ENCODE data around the gene AKAP7. TPM values are rescaled to one million over a fixed set of nuclear protein-coding genes. Genes with fewer than 3 reads are reported as not detected.
A peak's percentile ranks its signal among the peaks of the same experiment; 100 is the strongest.

Gene AKAP7
- total and polyA plus RNA-seq, 12 donors, result 1.8 to 15.4 (median 8.7) TPM

DNA sequence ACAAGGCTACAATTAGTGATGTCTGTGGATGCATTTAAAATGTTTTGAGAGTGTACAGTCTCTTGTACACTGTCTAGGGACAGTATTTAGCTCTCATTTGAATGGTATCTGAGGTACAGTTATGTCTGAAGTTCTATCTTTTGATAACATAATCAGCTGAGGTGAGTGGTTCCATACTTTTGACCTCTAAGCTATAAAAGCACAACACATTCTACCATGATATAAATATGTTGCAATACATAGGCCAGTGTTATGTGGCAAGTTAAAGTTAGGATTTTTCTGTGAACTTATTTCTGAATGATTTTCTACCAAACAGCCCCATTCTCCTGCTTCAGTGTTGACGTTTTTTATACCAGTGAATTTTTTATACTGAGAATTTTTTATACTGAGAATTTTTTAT lies 77.6 kb downstream of the AKAP7 start:
- H3K4me3 ChIP-seq, result no peak overlapping the region
- ATAC-seq (no peak), DNase-seq (no peak)
- H3K27ac ChIP-seq, result no peak overlapping the region
- 62 to 68% methylated on average over 1 of the region's 1 CpG for WGBS, 2 donors
- no peak for TF ChIP-seq CTCF (IDR thresholded peaks at IDR 0.05)
- no peaks in the 10 kb centered on the region for H3K27me3 ChIP-seq
- no peaks in the 10 kb centered on the region for H3K36me3 ChIP-seq
- no peaks in the 10 kb centered on the region for H3K9me3 ChIP-seq
- peaks cover 0 to 47% (median 26%) of the 10 kb centered on the region in 9 donors for H3K4me1 ChIP-seq
- intact Hi-C loops (cut with DNase I), result no loop called here

GRCh38 chr6:131213501-131213990 lies 78.3 kb downstream of the AKAP7 start:
- no peak for TF ChIP-seq CTCF (IDR thresholded peaks at IDR 0.05)
- H3K4me1 ChIP-seq, result peaks cover 0 to 47% (median 26%) of the 10 kb centered on the region in 9 donors
- H3K27ac ChIP-seq, result peak overlapping the region in 5 of 10 donors; percentile 5 to 46 (median 35)
- H3K36me3 ChIP-seq, result no peaks in the 10 kb centered on the region
- DNase-seq, result no peak
- ATAC-seq, result peak in 5 of 8 donors; percentile 47 to 77 (median 56)
- intact Hi-C loops (cut with DNase I), result no loop called here
- H3K27me3 ChIP-seq, result no peaks in the 10 kb centered on the region
- 47 to 62% methylated on average over 3 of the region's 3 CpGs for WGBS, 2 donors
- H3K4me3 ChIP-seq, result no peak overlapping the region
- no peaks in the 10 kb centered on the region for H3K9me3 ChIP-seq

- H3K4me3 ChIP-seq, result no peak overlapping the region
- DNase-seq (no peak), ATAC-seq (peak in 6 of 8 donors; percentile 23 to 78 (median 61))
- WGBS, 2 donors, result 76 to 82% methylated on average over 5 of the region's 5 CpGs
- peak overlapping the region in 4 of 10 donors; percentile 26 to 55 (median 42) for H3K27ac ChIP-seq
- H3K9me3 ChIP-seq, result no peaks in the 10 kb centered on the region
- no peaks in the 10 kb centered on the region for H3K27me3 ChIP-seq
- peaks cover 0 to under 1% (median 0%) of the 10 kb centered on the region in 9 donors for H3K36me3 ChIP-seq
- no peak for TF ChIP-seq CTCF (IDR thresholded peaks at IDR 0.05)
- peaks cover 0 to 47% (median 26%) of the 10 kb centered on the region in 9 donors for H3K4me1 ChIP-seq
- intact Hi-C loops (cut with DNase I), result no loop called here
These were observed 80.0 kb downstream of the AKAP7 start for GRCh38 chr6:131215219-131215618.

GRCh38 chr6:131216246-131216645 lies 81.0 kb downstream of the AKAP7 start:
- 11 to 13% methylated on average over 4 of the region's 4 CpGs for WGBS, 2 donors
- TF ChIP-seq CTCF (IDR thresholded peaks at IDR 0.05), result no peak
- DNase-seq (no peak), ATAC-seq (peak in 2 of 8 donors; percentile 26 to 51)
- Histone ChIP-seq H3K4me1 (peaks cover 0 to 47% (median 26%) of the 10 kb centered on the region in 9 donors), H3K27ac (peak overlapping the region in 5 of 10 donors; percentile 6 to 55 (median 36)), H3K9me3 (no peaks in the 10 kb centered on the region), H3K27me3 (no peaks in the 10 kb centered on the region), H3K36me3 (peaks cover 0 to 5% (median 0%) of the 10 kb centered on the region in 9 donors), H3K4me3 (peak overlapping the region in 2 of 10 donors; percentile 8 to 12)
- intact Hi-C loops (cut with DNase I), result no loop called here
